Endometrial microvascular endothelial cells (primary cell): ENCODE measurements around the gene ATAD3C. TPM values are rescaled to one million over a fixed set of nuclear protein-coding genes. Genes with fewer than 3 reads are reported as not detected.
"Not testable (repeated sequence)": the region's sequence is repeated elsewhere in the genome, so short reads cannot be mapped to it uniquely, and the experiment has no call there.

Experiments
- in situ Hi-C: cut with HindIII; loops from 2 replicates; pipeline ENCODE4 v1.10.0; 2017; ENCODE audit warnings: low sequenced_read_pairs, low pct_unique_long_range_greater_than_20kb; ENCODE audit errors: inconsistent ontology term
- total RNA-seq: library from RNA; depleted of rRNA; stranded (reverse); fragments of >200 nt; gene quantifications from one replicate; pipeline ENCODE4 v1.2.3, GENCODE V29; 2015; ENCODE audit errors: inconsistent ontology term

Gene ATAD3C
- total RNA-seq, 1 donor from 2014 or later, result under 0.01 TPM

DNA sequence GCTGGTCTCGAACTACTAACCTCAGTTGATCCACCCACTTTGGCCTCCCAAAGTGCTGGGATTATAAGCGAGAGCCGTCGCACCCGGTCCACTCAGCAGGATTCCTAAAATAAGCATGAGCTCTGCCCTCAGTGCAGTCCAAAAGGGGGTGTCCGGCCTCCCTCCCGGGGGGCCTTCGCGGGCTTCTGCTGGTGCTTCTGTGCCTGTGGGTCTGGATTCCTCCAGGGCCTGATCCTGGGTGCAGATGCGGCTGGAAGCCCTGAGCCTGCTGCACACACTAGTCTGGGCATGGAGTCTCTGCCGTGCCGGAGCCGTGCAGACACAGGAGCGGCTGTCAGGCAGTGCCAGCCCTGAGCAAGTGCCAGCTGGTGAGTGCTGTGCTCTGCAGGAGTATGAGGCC, 67.4 kb downstream of the ATAD3C start:
- in situ Hi-C loops, result not testable (repeated sequence)

DNA sequence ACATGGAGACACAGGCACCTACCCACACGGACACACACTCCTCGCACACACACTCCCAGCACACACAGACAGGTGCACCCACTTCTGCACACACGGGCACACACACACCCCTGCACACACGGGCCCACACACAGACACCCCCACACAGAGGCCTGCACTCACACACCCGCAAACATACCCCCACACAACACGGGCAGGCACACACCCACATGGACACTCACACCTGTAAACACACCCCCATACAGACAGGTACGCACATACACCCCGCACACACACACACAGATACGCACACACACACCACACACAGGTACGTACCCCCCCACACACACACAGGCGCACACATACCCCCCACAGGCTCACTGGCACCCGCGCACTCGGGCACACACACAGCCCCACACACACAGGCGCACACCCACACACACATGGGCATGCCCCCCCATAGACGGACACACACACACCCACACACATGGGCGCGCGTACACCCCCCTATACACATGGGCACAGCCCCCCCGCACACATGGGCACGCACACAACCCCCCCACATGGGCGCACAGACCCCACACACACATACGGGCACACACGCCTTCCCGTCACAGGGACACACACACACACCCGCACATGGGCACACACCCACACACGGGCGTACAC, 68.6 kb downstream of the ATAD3C start:
- in situ Hi-C loops, result no loop called here

DNA sequence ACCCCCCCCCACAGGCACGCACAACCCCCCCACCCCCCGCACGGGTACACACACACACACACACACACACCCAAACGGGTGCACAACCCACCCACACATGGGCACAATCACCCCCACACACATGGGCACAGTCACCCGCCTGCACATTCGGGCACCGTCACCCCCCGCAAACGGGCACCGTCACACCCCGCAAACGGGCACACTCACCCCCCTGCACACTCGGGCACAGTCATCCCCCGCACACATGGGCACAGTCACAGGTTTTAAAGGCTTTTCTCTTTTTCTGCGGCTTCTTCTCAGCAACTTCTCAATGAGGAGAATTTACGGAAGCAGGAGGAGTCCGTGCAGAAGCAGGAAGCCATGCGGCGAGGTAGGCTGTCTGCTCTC, 69.1 kb downstream of the ATAD3C start:
- in situ Hi-C loops, result not testable (repeated sequence)

Other genes starting within 250 kb of the ATAD3C start
- gene TNFRSF18, start 243.1 kb upstream of the ATAD3C start, total RNA-seq, result not detected
- gene TNFRSF4, start 235.5 kb upstream of the ATAD3C start, total RNA-seq, result not detected
- 186 TPM for gene SDF4, start 217.7 kb upstream of the ATAD3C start, total RNA-seq
- 23.9 TPM for gene B3GALT6, start 217.5 kb upstream of the ATAD3C start, total RNA-seq
- gene C1QTNF12, start 203.0 kb upstream of the ATAD3C start, total RNA-seq, result not detected
- 47.6 TPM for gene UBE2J2, start 175.8 kb upstream of the ATAD3C start, total RNA-seq
- under 0.01 TPM for gene SCNN1D, start 169.3 kb upstream of the ATAD3C start, total RNA-seq
- 28.7 TPM for gene ACAP3, start 141.8 kb upstream of the ATAD3C start, total RNA-seq
- gene PUSL1, start 141.1 kb upstream of the ATAD3C start, total RNA-seq, result 21.4 TPM
- 99.3 TPM for gene INTS11, start 125.0 kb upstream of the ATAD3C start, total RNA-seq
- gene CPTP, start 124.9 kb upstream of the ATAD3C start, total RNA-seq, result 31.2 TPM
- gene TAS1R3, start 118.4 kb upstream of the ATAD3C start, total RNA-seq, result under 0.01 TPM
- gene DVL1, start 100.3 kb upstream of the ATAD3C start, total RNA-seq, result 41.8 TPM
- gene MXRA8, start 91.1 kb upstream of the ATAD3C start, total RNA-seq, result 4.0 TPM
- 153 TPM for gene AURKAIP1, start 74.5 kb upstream of the ATAD3C start, total RNA-seq
- 85.4 TPM for gene CCNL2, start 50.4 kb upstream of the ATAD3C start, total RNA-seq
- 180 TPM for gene MRPL20, start 42.4 kb upstream of the ATAD3C start, total RNA-seq
- gene ANKRD65, start 28.4 kb upstream of the ATAD3C start, total RNA-seq, result 2.0 TPM
- 27.5 TPM for gene VWA1, start 14.0 kb upstream of the ATAD3C start, total RNA-seq
- 34.4 TPM for gene ATAD3B, start 22.1 kb downstream of the ATAD3C start, total RNA-seq
- gene ATAD3A, start 62.5 kb downstream of the ATAD3C start, total RNA-seq, result 67.8 TPM
- gene TMEM240, start 90.9 kb downstream of the ATAD3C start, total RNA-seq, result 1.0 TPM
- 95.1 TPM for gene SSU72, start 125.2 kb downstream of the ATAD3C start, total RNA-seq
- 1.0 TPM for gene FNDC10, start 150.4 kb downstream of the ATAD3C start, total RNA-seq
- gene MIB2, start 165.8 kb downstream of the ATAD3C start, total RNA-seq, result 7.4 TPM
- gene MMP23B, start 182.5 kb downstream of the ATAD3C start, total RNA-seq, result not detected
- gene CDK11B, start 209.3 kb downstream of the ATAD3C start, total RNA-seq, result 17.7 TPM
- gene SLC35E2B, start 243.1 kb downstream of the ATAD3C start, total RNA-seq, result 23.0 TPM